IPS-NIHi7 (cell line): Measurements from ENCODE around the gene KCNG2.
A peak's percentile ranks its signal among the peaks of the same experiment; 100 is the strongest.
"Not testable (repeated sequence)": the region's sequence is repeated elsewhere in the genome, so short reads cannot be mapped to it uniquely, and the experiment has no call there.

Experiments used
- DNase-seq: peaks from one replicate; pipeline ENCODE4 v3.0.0; 2012; ENCODE audit warnings: mixed read lengths; ENCODE audit errors: extremely low spot score

Gene KCNG2

GRCh38 chr18:79870301-79871025, 72.7 kb downstream of the KCNG2 start:
- DNase-seq = no peak

- no peak for DNase-seq
Observed at GRCh38 chr18:79871026-79871390, 73.3 kb downstream of the KCNG2 start.

GRCh38 chr18:79871481-79872091, 73.8 kb downstream of the KCNG2 start:
- DNase-seq = no peak

GRCh38 chr18:79872527-79873444, 75.0 kb downstream of the KCNG2 start:
- DNase-seq = peak; percentile 8

GRCh38 chr18:79873449-79874110, 75.8 kb downstream of the KCNG2 start:
- DNase-seq = peak; percentile 17

GRCh38 chr18:79874553-79875530, 77.1 kb downstream of the KCNG2 start:
- DNase-seq = no peak

- no peak for DNase-seq
Observed at GRCh38 chr18:79875531-79875919, 77.8 kb downstream of the KCNG2 start.

- no peak for DNase-seq
Observed at GRCh38 chr18:79875931-79876461, 78.3 kb downstream of the KCNG2 start.

- DNase-seq = no peak
Observed at GRCh38 chr18:79876497-79876896, 78.8 kb downstream of the KCNG2 start.

GRCh38 chr18:79877163-79878091, 79.7 kb downstream of the KCNG2 start:
- DNase-seq = peak; percentile 56

- not testable (repeated sequence) for DNase-seq
Observed at GRCh38 chr18:79878246-79878645, 80.5 kb downstream of the KCNG2 start.

- DNase-seq = no peak
Observed at GRCh38 chr18:79878741-79879378, 81.1 kb downstream of the KCNG2 start.

GRCh38 chr18:79879566-79879965, 81.8 kb downstream of the KCNG2 start:
- no peak for DNase-seq

GRCh38 chr18:79881695-79882094, 84.0 kb downstream of the KCNG2 start:
- no peak for DNase-seq

GRCh38 chr18:79882522-79883241, 84.9 kb downstream of the KCNG2 start:
- DNase-seq = no peak

GRCh38 chr18:79883461-79884293, 85.9 kb downstream of the KCNG2 start:
- DNase-seq = no peak

- DNase-seq = no peak
Observed at GRCh38 chr18:79884294-79884962, 86.7 kb downstream of the KCNG2 start.
